K562 (cell line): ENCODE results near the gene SMIM34. TPM values are rescaled to one million over a fixed set of nuclear protein-coding genes. Genes with fewer than 3 reads are reported as not detected.

Experiments used
- ATAC-seq: fragments of 200-7000 bp; cut with Tn5 transposase; 3 replicates; pipeline ENCODE4 v1.9.1; 2020; ENCODE audit warnings: moderate library complexity
- BruUV-seq: library from RNA; stranded (reverse); fragments of 400-500 nt; replicated peaks from 2 replicates; lab custom pipeline; 2021; lab: Mats Ljungman, UMichigan
- CTCF ChIA-PET: fragments of 300-600 bp; formaldehyde crosslinking; extraction: SDS; loops from one replicate; lab custom pipeline; 2021; ENCODE audit warnings: low intra/inter-chr PET ratio; lab: Yijun Ruan, JAX
- POLR2A ChIA-PET: fragments of 300-600, 350-650 bp; sonication (Branson Sonifier 250); formaldehyde crosslinking; extraction: SDS; loops from one replicate; lab custom pipeline; 2021; ENCODE audit warnings: antibody characterized with exemption, inconsistent platforms; lab: Yijun Ruan, JAX
- DNase-seq, 4 experiments: peaks; one replicate each; pipeline versions ENCODE4 v3.0.0 to v3.0.0-alpha.2; 2011 to 2018; ENCODE audit warnings: low spot score in 3 of 4, mixed read lengths in 3 of 4; ENCODE audit errors: extremely low read depth in 1 of 4
- FAIRE-seq: peaks from 2 replicates; lab custom pipeline; 2011; peaks lifted over from hg19 to GRCh38; lab: Jason Lieb, UNC
- H2AFZ ChIP-seq: 2 replicates; pipeline ENCODE4 v1.6.0; 2011; ENCODE audit warnings: low read depth, low read length, control low read depth, inconsistent platforms
- H3K27ac ChIP-seq: fragments of 200-600 bp; 3 replicates; pipeline ENCODE4 v1.8.0; 2011; ENCODE audit warnings: low read depth, mild to moderate bottlenecking, control low read depth, inconsistent platforms, low read length, moderate library complexity, mixed read lengths; ENCODE audit errors: extremely low read depth
- H3K27me3 ChIP-seq, 2 experiments: fragments of 300-600 bp in 1 of 2; 2 replicates in 1 of 2; 3 replicates in 1 of 2; pipeline versions ENCODE4 v1.6.0 to v1.8.0; 2011; ENCODE audit warnings: inconsistent platforms in 2 of 2, low read length in 2 of 2, mild to moderate bottlenecking in 1 of 2, mixed read lengths in 1 of 2, moderate library complexity in 1 of 2; ENCODE audit not compliant: control insufficient read depth in 2 of 2, insufficient read depth in 2 of 2
- H3K36me3 ChIP-seq: fragments of 300-600 bp; 3 replicates; pipeline ENCODE4 v1.8.0; 2011; ENCODE audit warnings: mild to moderate bottlenecking, low read length, inconsistent platforms; ENCODE audit not compliant: control insufficient read depth, insufficient read depth
- H3K4me1 ChIP-seq, 2 experiments: fragments of 200-600 bp in 1 of 2; replicated peaks in 1 of 2; 2 replicates in 1 of 2; 3 replicates in 1 of 2; pipeline versions ENCODE4 v1.5.1 to v1.8.0; 2011; ENCODE audit warnings: inconsistent platforms in 2 of 2, low read length in 2 of 2, mild to moderate bottlenecking in 1 of 2, mixed read lengths in 1 of 2, moderate library complexity in 1 of 2; ENCODE audit not compliant: control insufficient read depth in 2 of 2, insufficient read depth in 2 of 2
- H3K4me2 ChIP-seq: 2 replicates; pipeline ENCODE4 v1.6.1; 2011; ENCODE audit warnings: low read length, control low read depth, inconsistent platforms, mixed read lengths; ENCODE audit not compliant: insufficient read depth
- H3K4me3 ChIP-seq: fragments of 200-600 bp; sonication (generic), shearing (Covaris generic); 2 replicates; pipeline ENCODE4 v1.5.1; 2016; ENCODE audit warnings: control low read depth, inconsistent platforms
- H3K79me2 ChIP-seq: fragments of 200-600 bp; 3 replicates; pipeline ENCODE4 v1.8.0; 2011; ENCODE audit warnings: low read length, inconsistent platforms; ENCODE audit not compliant: control insufficient read depth, insufficient read depth
- H3K9ac ChIP-seq, 2 experiments: 2 replicates each; pipeline versions ENCODE4 v1.6.0 to v1.6.1; 2011; ENCODE audit warnings: low read depth in 2 of 2, low read length in 2 of 2, control low read depth in 1 of 2, inconsistent platforms in 1 of 2, mild to moderate bottlenecking in 1 of 2, mixed read lengths in 1 of 2; ENCODE audit not compliant: insufficient read depth in 1 of 2
- H3K9me1 ChIP-seq: one replicate; pipeline ENCODE4 v1.6.0; 2011; ENCODE audit warnings: inconsistent platforms, mild to moderate bottlenecking, low read length, moderate library complexity; ENCODE audit not compliant: control insufficient read depth, insufficient read depth
- H3K9me3 ChIP-seq: replicated peaks from 2 replicates; pipeline ENCODE4 v1.5.1; 2011; ENCODE audit warnings: low read depth, low read length, inconsistent platforms; ENCODE audit not compliant: control insufficient read depth, insufficient read depth
- H4K20me1 ChIP-seq: replicated peaks from 2 replicates; pipeline ENCODE4 v1.6.1; 2011; ENCODE audit warnings: low read length, inconsistent platforms, mixed read lengths; ENCODE audit not compliant: control insufficient read depth, insufficient read depth
- BCLAF1 ChIP-seq, 2 experiments: fragments of 450-650 bp in 1 of 2; IDR thresholded peaks; 2 replicates each; pipeline ENCODE4 v1.6.1; 2011 to 2017; ENCODE audit warnings: low read depth in 2 of 2, antibody characterized with exemption in 1 of 2, borderline replicate concordance in 1 of 2, low read length in 1 of 2, mild to moderate bottlenecking in 1 of 2, mixed read lengths in 1 of 2; ENCODE audit not compliant: control insufficient read depth in 1 of 2
- GATAD2A ChIP-seq: fragments of 450-650 bp; IDR thresholded peaks from 2 replicates; pipeline ENCODE4 v1.6.1; 2017
- MTA3 ChIP-seq: fragments of 450-650 bp; formaldehyde crosslinking; IDR thresholded peaks from 2 replicates; pipeline ENCODE4 v1.6.1; 2017; ENCODE audit warnings: mild to moderate bottlenecking, borderline replicate concordance
- WGBS: fragments of 100-300 bp; shearing (Covaris generic); methylation state at CpG from one replicate; pipeline ENCODE4 v1.1.6; 2016; ENCODE audit warnings: low coverage, mixed read lengths; ENCODE audit not compliant: insufficient coverage; ENCODE audit errors: missing lambda C conversion rate; 5-methylcytosine and 5-hydroxymethylcytosine counted together
- in situ Hi-C: fragments of 300-500 bp; cut with MboI; formaldehyde crosslinking; loops from 4 replicates; pipeline ENCODE4 v1.15.0; 2018; ENCODE audit warnings: inconsistent platforms, mixed read lengths
- intact Hi-C: fragments of 100-400 bp; cut with micrococcal nuclease; formaldehyde crosslinking; loops from 2 replicates; pipeline ENCODE4 v1.14.2; 2022
- polyA plus RNA-seq, 8 experiments: library from polyadenylated mRNA; depleted of rRNA in 4 of 8; stranded (reverse) in 5 of 8; unstranded in 3 of 8; fragments of >200 nt; fragmentation: Nextera tagmentation in 2 of 8; fragmentation: Illumina TruSeq in 1 of 8; extraction: Ambion mirVana in 2 of 8; extraction: Trizol in 1 of 8; gene quantifications; 2 replicates each; pipeline versions ENCODE4 v1.2.1 to v1.2.3, GENCODE V29; 2011 to 2014; ENCODE audit warnings: inconsistent platforms in 1 of 8, missing spikeins in 1 of 8
- small RNA-seq: library from RNA; depleted of rRNA; stranded (forward); fragments of <200 nt; gene quantifications from one replicate; pipeline ENCODE3, GENCODE V24; 2014
- total RNA-seq, 7 experiments: library from RNA; depleted of rRNA in 6 of 7; stranded (reverse); fragments of >200 nt in 6 of 7; fragmentation: Illumina TruSeq in 2 of 7; extraction: Trizol in 2 of 7; gene quantifications; 2 replicates each; pipeline versions ENCODE4 v1.2.1 to v1.2.3, GENCODE V29; 2011 to 2021; ENCODE audit warnings: low replicate concordance in 1 of 7
- TF ChIP-seq, protein P1 (sequence below): fragments of 450-650 bp; formaldehyde crosslinking; IDR thresholded peaks from 2 replicates; pipeline ENCODE4 v1.4.0; 2020; ENCODE audit warnings: mild to moderate bottlenecking, moderate library complexity

The SMIM34 gene
- total and polyA plus RNA-seq, 9 of the 15 experiments (the other 6 are each of a cell fraction or from before 2014, with no cell fraction given) = not detected

GRCh38 chr21:34369741-34370140, 54.0 kb downstream of the SMIM34 start:
- no peak overlapping the region for H2AFZ ChIP-seq
- no peak overlapping the region for H3K4me2 ChIP-seq
- H3K36me3 ChIP-seq = no peaks in the 10 kb centered on the region
- no peak overlapping the region for H3K9ac ChIP-seq
- ChIA-PET POLR2A (no interaction called here), CTCF (no interaction called here)
- no peaks in the 10 kb centered on the region for H3K79me2 ChIP-seq
- no peak for ATAC-seq
- BruUV-seq = no TSS peak
- FAIRE-seq = no peak
- H4K20me1 ChIP-seq = no peaks in the 10 kb centered on the region
- TF ChIP-seq, protein P1, sequence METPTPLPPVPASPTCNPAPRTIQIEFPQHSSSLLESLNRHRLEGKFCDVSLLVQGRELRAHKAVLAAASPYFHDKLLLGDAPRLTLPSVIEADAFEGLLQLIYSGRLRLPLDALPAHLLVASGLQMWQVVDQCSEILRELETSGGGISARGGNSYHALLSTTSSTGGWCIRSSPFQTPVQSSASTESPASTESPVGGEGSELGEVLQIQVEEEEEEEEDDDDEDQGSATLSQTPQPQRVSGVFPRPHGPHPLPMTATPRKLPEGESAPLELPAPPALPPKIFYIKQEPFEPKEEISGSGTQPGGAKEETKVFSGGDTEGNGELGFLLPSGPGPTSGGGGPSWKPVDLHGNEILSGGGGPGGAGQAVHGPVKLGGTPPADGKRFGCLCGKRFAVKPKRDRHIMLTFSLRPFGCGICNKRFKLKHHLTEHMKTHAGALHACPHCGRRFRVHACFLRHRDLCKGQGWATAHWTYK (CRISPR knock-in tag) = no peak
- no peak for TF ChIP-seq BCLAF1 (IDR thresholded peaks at IDR 0.05; ENCODE audit: borderline replicate concordance in 1 of 2, control insufficient read depth in 1 of 2, low read depth in 2 of 2, low read length in 1 of 2)
- no peak for TF ChIP-seq MTA3
- TF ChIP-seq GATAD2A = no peak
- no peak overlapping the region for H3K4me3 ChIP-seq
- no peak overlapping the region for H3K27ac ChIP-seq
- H3K9me1 ChIP-seq = no peaks in the 10 kb centered on the region
- no peaks in the 10 kb centered on the region for H3K9me3 ChIP-seq
- in situ Hi-C loops = no loop called here
- intact Hi-C loops = no loop called here
- no peak for DNase-seq
- WGBS = 0% methylated on average over 1 of the region's 1 CpG
- H3K27me3 ChIP-seq = peaks cover 5 to 7% of the 10 kb centered on the region in 2 experiments; a peak in 3 of 5 replicates
- H3K4me1 ChIP-seq = no peaks in the 10 kb centered on the region

Small RNA genes within 50 kb of the gene (small RNA-seq; reads per million reads assigned to genes)
- not detected for gene RF00614

Other genes with a start within 250 kb of the SMIM34 start
- gene KCNE2, start 59.9 kb downstream of the SMIM34 start, total RNA-seq (2014; rRNA removed) = not detected in 2 replicates
- not detected in 2 replicates for gene KCNE2, start 59.9 kb downstream of the SMIM34 start, total RNA-seq (2014; rRNA removed; fragmentation: Illumina TruSeq; extraction: Trizol)
- not detected in 2 replicates for gene KCNE2, start 59.9 kb downstream of the SMIM34 start, total RNA-seq (2015; rRNA removed; fragmentation: Illumina TruSeq; extraction: Trizol)
- gene KCNE2, start 59.9 kb downstream of the SMIM34 start, total RNA-seq (2021) = not detected in 2 replicates
- gene KCNE2, start 59.9 kb downstream of the SMIM34 start, polyA plus RNA-seq (2011; rRNA removed) = not detected in 2 replicates
- not detected in 2 replicates for gene KCNE2, start 59.9 kb downstream of the SMIM34 start, polyA plus RNA-seq (2014; fragmentation: Illumina TruSeq; extraction: Trizol)
- gene KCNE2, start 59.9 kb downstream of the SMIM34 start, polyA plus RNA-seq (2014; fragmentation: Nextera tagmentation; extraction: Ambion mirVana) = not detected
- not detected in 2 replicates for gene KCNE2, start 59.9 kb downstream of the SMIM34 start, polyA plus RNA-seq (2014; rRNA removed)
- 11.9 and 39.6 TPM in 2 replicates for gene SMIM11, start 48.4 kb downstream of the SMIM34 start, total RNA-seq (2014; rRNA removed)
- 17.7 and 28.5 TPM in 2 replicates for gene SMIM11, start 48.4 kb downstream of the SMIM34 start, total RNA-seq (2014; rRNA removed; fragmentation: Illumina TruSeq; extraction: Trizol)
- 12.2 and 14.1 TPM in 2 replicates for gene SMIM11, start 48.4 kb downstream of the SMIM34 start, total RNA-seq (2015; rRNA removed; fragmentation: Illumina TruSeq; extraction: Trizol)
- gene SMIM11, start 48.4 kb downstream of the SMIM34 start, total RNA-seq (2021) = 3.9 and 29.5 TPM in 2 replicates
- gene SMIM11, start 48.4 kb downstream of the SMIM34 start, polyA plus RNA-seq (2011; rRNA removed) = 6.1 and 9.2 TPM in 2 replicates
- 39.8 and 42.6 TPM in 2 replicates for gene SMIM11, start 48.4 kb downstream of the SMIM34 start, polyA plus RNA-seq (2014; fragmentation: Illumina TruSeq; extraction: Trizol)
- gene SMIM11, start 48.4 kb downstream of the SMIM34 start, polyA plus RNA-seq (2014; fragmentation: Nextera tagmentation; extraction: Ambion mirVana) = 100 to 1,000 TPM in 1 of 2 experiments, 10 to 100 TPM in 1; 86.3 to 113 TPM
- gene SMIM11, start 48.4 kb downstream of the SMIM34 start, polyA plus RNA-seq (2014; rRNA removed) = 25.5 and 50.4 TPM in 2 replicates
- gene KCNE1, start 88.3 kb upstream of the SMIM34 start, total RNA-seq (2014; rRNA removed) = 0.12 TPM in 1 of 2 replicates, not detected in the other
- 0.16 and 0.22 TPM in 2 replicates for gene KCNE1, start 88.3 kb upstream of the SMIM34 start, total RNA-seq (2014; rRNA removed; fragmentation: Illumina TruSeq; extraction: Trizol)
- gene KCNE1, start 88.3 kb upstream of the SMIM34 start, total RNA-seq (2015; rRNA removed; fragmentation: Illumina TruSeq; extraction: Trizol) = 0.07 and 0.11 TPM in 2 replicates
- gene KCNE1, start 88.3 kb upstream of the SMIM34 start, total RNA-seq (2021) = 0.16 and 0.34 TPM in 2 replicates
- gene KCNE1, start 88.3 kb upstream of the SMIM34 start, polyA plus RNA-seq (2011; rRNA removed) = 0.09 and 0.22 TPM in 2 replicates
- 0.07 and 0.08 TPM in 2 replicates for gene KCNE1, start 88.3 kb upstream of the SMIM34 start, polyA plus RNA-seq (2014; fragmentation: Illumina TruSeq; extraction: Trizol)
- gene KCNE1, start 88.3 kb upstream of the SMIM34 start, polyA plus RNA-seq (2014; fragmentation: Nextera tagmentation; extraction: Ambion mirVana) = not detected
- gene KCNE1, start 88.3 kb upstream of the SMIM34 start, polyA plus RNA-seq (2014; rRNA removed) = 0.05 TPM in 1 of 2 replicates, not detected in the other
- gene RCAN1, start 191.2 kb upstream of the SMIM34 start, total RNA-seq (2014; rRNA removed) = 11.9 TPM in 2 replicates
- gene RCAN1, start 191.2 kb upstream of the SMIM34 start, total RNA-seq (2014; rRNA removed; fragmentation: Illumina TruSeq; extraction: Trizol) = 16.5 and 16.9 TPM in 2 replicates
- 12.3 and 14.7 TPM in 2 replicates for gene RCAN1, start 191.2 kb upstream of the SMIM34 start, total RNA-seq (2015; rRNA removed; fragmentation: Illumina TruSeq; extraction: Trizol)
- gene RCAN1, start 191.2 kb upstream of the SMIM34 start, total RNA-seq (2021) = 14.0 and 15.5 TPM in 2 replicates
- 5.3 and 9.9 TPM in 2 replicates for gene RCAN1, start 191.2 kb upstream of the SMIM34 start, polyA plus RNA-seq (2011; rRNA removed)
- 13.4 and 14.9 TPM in 2 replicates for gene RCAN1, start 191.2 kb upstream of the SMIM34 start, polyA plus RNA-seq (2014; fragmentation: Illumina TruSeq; extraction: Trizol)
- gene RCAN1, start 191.2 kb upstream of the SMIM34 start, polyA plus RNA-seq (2014; fragmentation: Nextera tagmentation; extraction: Ambion mirVana) = 1 to 10 TPM; 4.4 to 6.1 TPM
- gene RCAN1, start 191.2 kb upstream of the SMIM34 start, polyA plus RNA-seq (2014; rRNA removed) = 12.3 and 15.0 TPM in 2 replicates
- not detected in 2 replicates for gene CLIC6, start 245.0 kb upstream of the SMIM34 start, total RNA-seq (2014; rRNA removed)
- not detected in 2 replicates for gene CLIC6, start 245.0 kb upstream of the SMIM34 start, total RNA-seq (2014; rRNA removed; fragmentation: Illumina TruSeq; extraction: Trizol)
- gene CLIC6, start 245.0 kb upstream of the SMIM34 start, total RNA-seq (2015; rRNA removed; fragmentation: Illumina TruSeq; extraction: Trizol) = not detected in 2 replicates
- not detected in 2 replicates for gene CLIC6, start 245.0 kb upstream of the SMIM34 start, total RNA-seq (2021)
- not detected in 2 replicates for gene CLIC6, start 245.0 kb upstream of the SMIM34 start, polyA plus RNA-seq (2011; rRNA removed)
- gene CLIC6, start 245.0 kb upstream of the SMIM34 start, polyA plus RNA-seq (2014; fragmentation: Illumina TruSeq; extraction: Trizol) = not detected in 2 replicates
- not detected for gene CLIC6, start 245.0 kb upstream of the SMIM34 start, polyA plus RNA-seq (2014; fragmentation: Nextera tagmentation; extraction: Ambion mirVana)
- not detected in 2 replicates for gene CLIC6, start 245.0 kb upstream of the SMIM34 start, polyA plus RNA-seq (2014; rRNA removed)